NCI-H460 (cell line): ENCODE data around the gene SERPINC1. TPM values are rescaled to one million over a fixed set of nuclear protein-coding genes. Genes with fewer than 3 reads are reported as not detected.
"Not testable (repeated sequence)": the region's sequence is repeated elsewhere in the genome, so short reads cannot be mapped to it uniquely, and the experiment has no call there.

ENCODE experiments used
- DNase-seq: peaks from one replicate; pipeline ENCODE4 v3.0.0-alpha.2; 2016; ENCODE audit warnings: low read depth; ENCODE audit errors: extremely low read depth
- small RNA-seq, 2 experiments: library from RNA; depleted of rRNA; stranded (forward); fragments of <200 nt; gene quantifications; one replicate each; pipeline ENCODE3, GENCODE V24; 2014
- total RNA-seq: library from RNA; depleted of rRNA; stranded (reverse); fragments of >200 nt; shearing (Covaris generic); gene quantifications from 2 replicates; pipeline ENCODE4 v1.2.3, GENCODE V29; 2014; rRNA removed

SERPINC1 gene
- total RNA-seq, 1 experiment from 2014 or later = 0.17 TPM

DNA sequence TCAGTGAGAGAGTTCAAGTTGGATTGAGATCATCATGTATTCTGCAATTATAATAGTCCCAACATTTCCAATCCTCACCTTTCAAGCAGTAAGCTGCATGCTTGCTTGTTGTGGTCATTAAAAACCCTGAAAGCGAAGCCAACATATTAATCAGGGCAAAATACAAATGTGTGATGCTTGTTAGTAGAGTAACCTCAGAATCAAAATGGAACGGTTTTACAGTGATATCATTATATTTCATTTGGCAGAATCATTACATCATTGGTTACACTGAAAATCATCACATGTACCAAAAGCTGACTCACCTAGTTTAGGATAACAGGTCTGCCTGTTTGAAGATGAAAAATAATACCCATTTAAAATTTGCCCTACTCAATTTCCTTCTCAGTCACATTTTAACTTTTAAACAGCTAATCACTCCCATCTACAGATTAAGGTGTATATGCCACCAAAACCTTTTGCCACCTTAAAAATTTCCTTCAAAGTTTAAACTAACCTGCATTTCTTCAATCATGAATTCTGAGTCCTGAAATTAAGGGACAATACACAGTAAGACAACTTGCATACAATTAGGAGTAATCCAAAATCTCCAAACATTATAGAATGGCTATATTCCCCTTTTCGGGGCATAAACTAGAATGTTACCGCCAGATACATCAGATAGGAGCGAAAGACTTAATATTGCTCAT lies 52.8 kb downstream of the SERPINC1 start:
- no peak for DNase-seq

DNA sequence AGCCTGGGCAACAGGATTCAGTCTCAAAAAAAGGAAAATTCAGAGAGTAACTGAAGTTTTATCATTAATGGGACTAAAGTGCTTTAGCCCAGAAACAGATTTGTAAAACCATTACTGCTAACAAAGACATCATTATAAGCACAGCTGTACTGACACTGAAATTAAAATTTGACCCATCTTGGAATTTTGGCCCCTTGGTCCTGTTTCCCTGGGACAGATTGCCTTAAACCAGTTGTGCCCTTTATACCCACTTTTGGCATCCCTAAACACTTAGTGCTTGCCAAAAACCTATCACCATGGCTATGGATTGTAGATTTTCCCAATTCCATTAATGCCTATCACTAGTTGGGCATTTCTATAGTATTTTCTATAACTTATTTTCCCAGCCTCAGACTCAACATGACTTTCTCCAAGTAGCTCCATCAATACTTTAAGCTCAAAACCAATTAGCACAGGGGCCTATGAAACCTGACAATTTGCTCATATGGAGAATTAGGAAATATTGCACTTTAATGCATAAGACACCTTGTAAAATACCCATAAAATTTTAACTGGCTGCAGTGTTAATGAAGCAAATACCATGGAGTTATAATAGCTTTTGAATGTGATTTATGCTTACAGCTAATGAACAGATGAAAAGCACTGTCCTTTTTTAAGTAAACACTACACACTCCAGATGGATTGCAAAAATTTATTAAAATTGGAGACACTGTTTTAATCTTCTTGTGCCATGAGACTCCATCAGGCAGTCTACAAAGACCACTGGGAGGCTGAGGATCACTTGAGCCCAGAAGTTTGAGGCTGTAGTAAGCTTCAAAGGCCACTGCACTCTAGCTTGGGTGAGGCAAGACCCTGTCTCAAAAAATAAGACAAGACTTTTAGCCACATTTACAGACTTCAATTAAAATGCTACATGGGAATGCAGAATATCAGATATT lies 53.6 kb downstream of the SERPINC1 start:
- DNase-seq = no peak

DNA sequence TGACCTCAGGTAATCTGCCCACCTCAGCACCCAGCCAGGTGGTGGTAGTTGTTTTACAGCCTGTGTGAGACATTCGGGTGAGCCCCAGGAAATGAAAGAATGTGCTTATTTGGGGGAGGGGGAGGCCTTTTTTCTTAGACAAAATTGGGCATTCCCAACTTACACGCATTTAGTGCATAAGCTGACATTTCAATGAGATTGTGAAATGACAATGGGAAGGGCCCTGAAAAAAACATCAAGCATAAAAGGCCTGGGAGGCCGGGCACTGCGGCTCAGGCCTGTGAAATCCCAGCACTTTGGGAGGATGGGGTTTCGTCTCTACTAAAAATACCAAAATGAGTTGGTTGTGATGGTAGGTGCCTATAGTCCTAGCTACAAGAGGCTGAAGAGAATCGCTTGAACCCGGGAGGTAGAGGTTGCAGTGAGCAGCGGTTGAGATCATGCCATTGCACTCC lies 54.3 kb downstream of the SERPINC1 start:
- no peak for DNase-seq

DNA sequence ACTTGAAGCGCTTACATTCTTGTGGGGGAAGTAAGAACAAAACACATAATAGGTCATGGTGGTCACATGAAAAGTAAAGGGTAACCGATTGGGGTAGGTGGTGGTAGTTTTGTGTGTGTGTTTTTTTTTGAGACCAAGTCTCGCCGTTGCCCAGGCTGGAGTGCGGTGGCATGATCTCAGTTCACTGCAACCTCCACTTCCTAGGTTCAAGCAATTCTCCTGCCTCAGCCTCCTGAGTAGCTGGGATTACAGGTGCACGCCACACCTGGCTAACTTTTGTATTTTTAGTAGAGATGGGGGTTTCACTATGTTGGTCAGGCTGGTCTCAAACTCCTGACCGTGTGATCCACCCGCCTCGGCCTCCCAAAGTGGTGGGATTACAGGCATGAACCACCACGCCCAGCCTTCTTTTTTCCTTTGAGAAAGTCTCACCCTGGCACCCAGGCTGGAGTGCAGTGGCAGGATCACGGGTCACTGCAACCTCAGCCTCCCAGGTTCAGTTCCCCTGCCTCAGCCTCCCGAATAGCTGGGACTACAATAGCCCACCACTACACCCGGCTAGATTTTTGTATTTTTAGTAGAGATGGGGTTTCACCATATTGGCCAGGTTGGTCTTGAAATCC lies 54.9 kb downstream of the SERPINC1 start:
- not testable (repeated sequence) for DNase-seq

DNA sequence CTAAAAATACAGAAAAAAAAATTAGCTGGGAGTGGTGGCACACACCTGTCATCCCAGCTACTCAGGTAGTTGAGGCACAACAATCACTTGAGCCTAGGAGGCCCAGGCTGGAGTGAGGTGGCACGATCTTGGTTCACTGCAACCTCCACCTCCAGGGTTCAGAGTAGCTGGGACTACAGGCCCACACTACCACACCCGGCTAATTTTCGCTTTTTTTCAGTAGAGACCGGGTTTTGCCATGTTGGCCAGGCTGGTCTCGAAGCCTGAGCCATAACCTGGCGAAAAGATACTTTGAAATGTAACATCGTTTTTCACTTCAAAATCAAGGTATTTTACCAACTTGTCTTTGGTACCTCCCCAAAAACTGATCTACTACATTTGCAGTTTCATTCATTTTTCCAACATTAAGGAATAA lies 55.4 kb downstream of the SERPINC1 start:
- no peak for DNase-seq

DNA sequence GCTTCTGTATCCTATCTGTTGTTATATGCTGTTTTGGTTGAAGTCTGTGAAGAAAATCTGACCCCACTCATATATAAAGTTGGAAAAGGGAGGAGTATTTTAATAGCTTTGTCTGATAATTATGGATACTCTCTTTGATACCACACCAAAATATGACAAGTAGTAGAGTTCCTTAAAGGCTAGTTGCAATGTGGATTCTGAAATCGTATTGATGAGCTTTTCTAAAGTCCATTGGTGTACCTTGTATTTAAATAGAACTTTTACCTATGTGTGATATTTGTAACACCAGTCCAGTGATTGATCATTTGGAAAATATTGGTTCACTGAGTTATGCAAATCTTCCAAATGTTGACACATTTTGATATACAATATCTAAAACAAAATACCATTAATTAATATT lies 57.1 kb downstream of the SERPINC1 start:
- DNase-seq = no peak

DNA sequence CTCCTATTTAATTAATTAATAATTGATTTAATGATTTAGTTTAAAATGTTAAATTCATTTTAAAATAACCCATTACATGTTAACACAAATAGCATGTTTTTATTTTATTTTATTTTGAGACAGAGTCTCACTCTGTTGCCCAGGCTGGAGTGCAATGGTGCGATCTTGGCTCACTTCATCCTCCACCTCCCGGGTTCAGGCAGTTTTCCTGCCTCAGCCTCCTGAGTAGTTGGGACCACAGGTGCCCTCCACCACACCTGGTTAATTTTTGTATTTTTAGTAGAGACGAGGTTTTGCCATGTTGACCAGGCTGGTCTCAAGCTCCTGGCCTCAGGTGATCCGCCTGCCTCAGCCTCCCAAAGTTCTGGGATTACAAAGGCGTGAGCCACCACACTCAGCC lies 57.6 kb downstream of the SERPINC1 start:
- DNase-seq = not testable (repeated sequence)

DNA sequence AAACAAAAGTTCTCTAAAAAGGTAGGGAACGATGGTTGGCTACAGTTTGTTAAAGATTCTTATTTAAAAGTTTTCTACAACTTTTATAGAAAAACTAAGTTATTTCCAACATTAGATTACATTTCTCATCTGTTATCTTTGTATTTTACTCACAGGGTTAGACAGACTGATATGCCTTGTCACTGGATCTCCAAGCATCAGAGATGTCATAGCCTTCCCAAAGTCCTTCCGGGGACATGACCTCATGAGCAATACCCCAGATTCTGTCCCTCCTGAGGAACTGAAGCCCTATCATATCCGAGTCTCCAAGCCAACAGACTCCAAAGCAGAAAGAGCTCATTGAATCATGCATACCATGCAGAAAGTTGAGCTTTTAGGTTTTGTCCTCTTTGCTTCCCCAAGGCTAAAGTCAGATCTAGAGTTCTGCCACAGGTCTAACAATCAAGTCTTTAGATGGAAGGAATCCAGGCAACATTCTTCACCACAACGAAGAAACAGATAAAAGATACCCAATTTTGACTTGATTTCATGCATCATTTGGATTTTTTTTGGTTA lies 59.7 kb downstream of the SERPINC1 start:
- no peak for DNase-seq

DNA sequence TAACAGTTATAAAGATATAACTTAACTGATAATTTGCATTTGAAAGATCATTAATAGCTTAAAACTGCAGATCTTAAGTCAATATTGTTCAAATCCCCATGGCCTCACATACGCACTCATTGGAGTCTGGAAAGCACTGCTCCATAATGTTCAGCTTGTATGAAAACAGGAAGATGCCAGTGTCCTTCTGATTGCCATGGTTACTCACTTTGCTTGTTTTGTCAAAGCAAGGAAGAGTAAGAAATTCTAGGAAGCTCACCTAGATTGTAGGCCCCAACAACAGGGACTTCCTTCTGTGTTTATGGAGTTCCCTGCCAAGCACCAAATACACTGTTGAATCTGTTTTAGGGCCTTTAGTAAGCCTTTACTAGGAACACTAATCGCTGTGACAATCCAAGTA lies 60.2 kb downstream of the SERPINC1 start:
- DNase-seq = no peak

DNA sequence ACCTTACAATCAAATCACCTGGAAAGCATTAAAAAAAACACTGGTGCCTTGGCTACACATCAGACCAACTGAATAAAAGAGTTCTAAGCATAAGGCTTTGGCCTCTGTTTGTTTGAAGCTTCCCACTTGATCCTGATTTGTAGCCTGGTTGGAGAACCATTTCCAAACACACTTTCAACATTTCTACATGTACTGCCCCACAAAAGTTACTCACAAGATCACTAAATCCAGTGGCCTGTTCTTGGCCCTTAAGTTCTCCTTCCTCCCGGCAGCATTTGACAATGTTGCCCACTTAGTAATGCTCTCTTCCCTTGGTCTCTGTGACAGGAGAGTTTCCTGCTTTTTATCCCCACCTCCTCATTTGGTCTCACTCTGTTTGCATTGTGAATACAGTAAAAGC lies 61.1 kb downstream of the SERPINC1 start:
- DNase-seq = no peak

Small RNAs within 50 kb of the gene (small RNA-seq; reads per million reads assigned to genes)
- 0.04 to 0.06 reads per million in 2 experiments for gene RNA5SP67

Other genes starting within 250 kb of the SERPINC1 start
- not detected in 2 replicates for gene ANKRD45, start 247.5 kb downstream of the SERPINC1 start, total RNA-seq
- 30.1 and 30.5 TPM in 2 replicates for gene KLHL20, start 202.3 kb downstream of the SERPINC1 start, total RNA-seq
- 48.3 and 58.7 TPM in 2 replicates for gene DARS2, start 92.7 kb downstream of the SERPINC1 start, total RNA-seq
- 43.8 and 45.7 TPM in 2 replicates for gene CENPL, start 92.4 kb downstream of the SERPINC1 start, total RNA-seq
- 2,815 and 2,952 TPM in 2 replicates for gene GAS5, start 49.3 kb downstream of the SERPINC1 start, total RNA-seq
- gene ZBTB37, start 48.9 kb downstream of the SERPINC1 start, total RNA-seq = 12.6 and 14.3 TPM in 2 replicates
- gene RC3H1, start 105.0 kb upstream of the SERPINC1 start, total RNA-seq = 15.4 and 20.8 TPM in 2 replicates
- 20.8 and 20.9 TPM in 2 replicates for gene RABGAP1L, start 242.2 kb upstream of the SERPINC1 start, total RNA-seq